Activated CD8-positive, alpha-beta T cell treated with anti-CD3 and anti-CD28 coated beads for 36 hours (primary cell): Measurements from ENCODE around the gene E2F2. TPM values are rescaled to one million over a fixed set of nuclear protein-coding genes. Genes with fewer than 3 reads are reported as not detected.

ENCODE experiments used
- ATAC-seq: fragments of 200-7000 bp; cut with Tn5 transposase; one replicate; pipeline ENCODE4 v1.10.0; 2021; ENCODE audit warnings: mild to moderate bottlenecking, moderate library complexity
- CTCF ChIA-PET: fragments of 350-600 bp; sonication (Branson Sonifier 250); formaldehyde crosslinking; loops from one replicate; lab custom pipeline; 2021; ENCODE audit warnings: antibody characterized with exemption; lab: Charles Lee
- POLR2A ChIA-PET: fragments of 350-600 bp; sonication (Branson Sonifier 250); formaldehyde crosslinking; loops from one replicate; lab custom pipeline; 2021; ENCODE audit warnings: antibody characterized with exemption; lab: Charles Lee
- DNase-seq: peaks from one replicate; pipeline ENCODE4 v3.0.0-alpha.2; 2020
- H3K27ac Mint-ChIP-seq: one replicate; pipeline ENCODE4 v1.8.0; 2021; ENCODE audit warnings: mild to moderate bottlenecking, mixed read lengths
- H3K27me3 Mint-ChIP-seq: one replicate; pipeline ENCODE4 v1.8.0; 2021; ENCODE audit warnings: mixed read lengths
- H3K36me3 Mint-ChIP-seq: one replicate; pipeline ENCODE4 v1.8.0; 2021; ENCODE audit warnings: low read depth, mixed read lengths
- H3K4me1 Mint-ChIP-seq: one replicate; pipeline ENCODE4 v1.8.0; 2021; ENCODE audit warnings: low read depth, mixed read lengths
- H3K4me3 Mint-ChIP-seq: one replicate; pipeline ENCODE4 v1.8.0; 2021; ENCODE audit warnings: mild to moderate bottlenecking, moderate library complexity, mixed read lengths
- H3K9me3 Mint-ChIP-seq: one replicate; pipeline ENCODE4 v1.8.0; 2021; ENCODE audit warnings: mixed read lengths
- CTCF ChIP-seq: fragments of 200-600 bp; IDR thresholded peaks from one replicate; pipeline ENCODE4 v1.8.0; 2022; ENCODE audit warnings: antibody characterized with exemption, mild to moderate bottlenecking
- intact Hi-C: fragments of 100-400 bp; cut with micrococcal nuclease; formaldehyde crosslinking; loops from one replicate; pipeline ENCODE4 v1.10.0; 2022
- total RNA-seq, 2 experiments: library from RNA; stranded (reverse); gene quantifications; one replicate each; pipeline ENCODE4 v1.2.3, GENCODE V29; 2021

E2F2 gene
- total RNA-seq, 2 experiments from 2014 or later: 23.7 to 25.3 TPM

GRCh38 chr1:23555270-23555985 lies 24.4 kb upstream of the E2F2 start:
- ATAC-seq: peak; percentile 1
- intact Hi-C loops: loop anchor here (5.0 kb wide), 1 partner anchor 37 kb away; no protein-coding TSS in a partner anchor
- H3K9me3 Mint-ChIP-seq: no peaks in the 10 kb centered on the region
- H3K4me3 Mint-ChIP-seq: peak overlapping the region; percentile 89
- TF ChIP-seq CTCF: no peak
- ChIA-PET CTCF (interaction anchor here (0.5 to 19.3 kb wide), 22 partner anchors 10 to 109 kb away, joined by 3 to 927 read pairs (median 4); no protein-coding TSS in a partner anchor), POLR2A (interaction anchor here (0.7 to 4.2 kb wide), 22 partner anchors 11 to 143 kb away, joined by 3 to 43 read pairs (median 4); partner anchors contain the start of genes E2F2 and RPL11)
- no peak for DNase-seq
- peak overlapping the region; percentile 80 for H3K27ac Mint-ChIP-seq
- H3K27me3 Mint-ChIP-seq: no peaks in the 10 kb centered on the region
- peaks cover 53% of the 10 kb centered on the region for H3K4me1 Mint-ChIP-seq
- peaks cover 28% of the 10 kb centered on the region for H3K36me3 Mint-ChIP-seq

- Mint-ChIP-seq H3K4me3 (peak overlapping the region; percentile 89), H3K9me3 (no peaks in the 10 kb centered on the region), H3K4me1 (peaks cover 47% of the 10 kb centered on the region), H3K27me3 (no peaks in the 10 kb centered on the region), H3K27ac (peak overlapping the region; percentile 84), H3K36me3 (peaks cover 28% of the 10 kb centered on the region)
- ChIA-PET POLR2A (interaction anchor here (0.7 to 4.2 kb wide), 22 partner anchors 10 to 143 kb away, joined by 3 to 43 read pairs (median 5); partner anchors contain the start of genes E2F2 and RPL11), CTCF (interaction anchor here (0.5 to 19.3 kb wide), 21 partner anchors 9 to 110 kb away, joined by 3 to 927 read pairs (median 4); no protein-coding TSS in a partner anchor)
- intact Hi-C loops: loop anchor here (5.0 kb wide), 1 partner anchor 38 kb away; no protein-coding TSS in a partner anchor
- DNase-seq (peak; percentile 85), ATAC-seq (peak; percentile 78)
- no peak for TF ChIP-seq CTCF
Measured at GRCh38 chr1:23554481-23555269, 23.6 kb upstream of the E2F2 start.

GRCh38 chr1:23554127-23554480 lies 23.1 kb upstream of the E2F2 start:
- ATAC-seq: no peak
- Mint-ChIP-seq H3K36me3 (peaks cover 28% of the 10 kb centered on the region), H3K9me3 (no peaks in the 10 kb centered on the region), H3K4me1 (peaks cover 44% of the 10 kb centered on the region), H3K4me3 (peak overlapping the region; percentile 79), H3K27me3 (no peaks in the 10 kb centered on the region), H3K27ac (peak overlapping the region; percentile 84)
- CTCF ChIA-PET: interaction anchor here (0.9 to 19.3 kb wide), 15 partner anchors 9 to 137 kb away, joined by 3 to 927 read pairs (median 4); partner anchors contain the start of gene RPL11
- intact Hi-C loops: no loop called here
- TF ChIP-seq CTCF: no peak
- no peak for DNase-seq
- POLR2A ChIA-PET: interaction anchor here (0.8 to 4.2 kb wide), 15 partner anchors 9 to 138 kb away, joined by 3 to 43 read pairs (median 7); partner anchors contain the start of genes E2F2 and RPL11

- CTCF ChIA-PET: interaction anchor here (0.9 to 19.3 kb wide), 10 partner anchors 8 to 138 kb away, joined by 3 to 927 read pairs (median 4); partner anchors contain the start of gene RPL11
- ATAC-seq (no peak), DNase-seq (peak; percentile 44)
- Mint-ChIP-seq H3K36me3 (peaks cover 24% of the 10 kb centered on the region), H3K9me3 (no peaks in the 10 kb centered on the region), H3K4me1 (peaks cover 44% of the 10 kb centered on the region), H3K27me3 (no peaks in the 10 kb centered on the region), H3K4me3 (peak overlapping the region; percentile 79), H3K27ac (peak overlapping the region; percentile 84)
- TF ChIP-seq CTCF: no peak
- intact Hi-C loops: no loop called here
- POLR2A ChIA-PET: interaction anchor here (0.7 to 4.2 kb wide), 17 partner anchors 9 to 138 kb away, joined by 3 to 43 read pairs (median 6); partner anchors contain the start of genes E2F2 and RPL11
Measured at GRCh38 chr1:23553231-23554126, 22.4 kb upstream of the E2F2 start.
